Activated CD4-positive, alpha-beta T cell treated with anti-CD3 and anti-CD28 coated beads, Interleukin-2, amount 50 U/mL, for 24 hours (primary cell): ENCODE data around the gene ATP6V1B1.

Experiments
- DNase-seq, 2 donors: peaks; one replicate each; pipeline ENCODE4 v3.0.0-alpha.2; 2020; ENCODE audit warnings: low read depth in 1 of 2, low spot score in 1 of 2

The ATP6V1B1 gene

GRCh38 chr2:70964596-70965386 is 29.1 kb downstream of the ATP6V1B1 start:
- DNase-seq = peak; percentile 73

- no peak for DNase-seq
Observed at GRCh38 chr2:70965506-70965905, 29.8 kb downstream of the ATP6V1B1 start.

- no peak for DNase-seq
Observed at GRCh38 chr2:70966681-70967080, 31.0 kb downstream of the ATP6V1B1 start.

- no peak for DNase-seq
Observed at GRCh38 chr2:70967189-70967588, 31.5 kb downstream of the ATP6V1B1 start.

GRCh38 chr2:70974592-70974991 is 38.9 kb downstream of the ATP6V1B1 start:
- DNase-seq = no peak

- DNase-seq = no peak
Observed at GRCh38 chr2:70975237-70975636, 39.5 kb downstream of the ATP6V1B1 start.

GRCh38 chr2:70977605-70978205 is 42.0 kb downstream of the ATP6V1B1 start:
- no peak for DNase-seq

- no peak for DNase-seq
Observed at GRCh38 chr2:70978341-70979179, 42.9 kb downstream of the ATP6V1B1 start, which contains the start of gene ANKRD53. Gene ANKRD53 (plus strand): TSS chr2:70978630. CDS start chr2:70978646, 16 bp downstream.

GRCh38 chr2:70979180-70979488 is 43.4 kb downstream of the ATP6V1B1 start:
- DNase-seq = no peak

- no peak for DNase-seq
Observed at GRCh38 chr2:70979626-70980025, 43.9 kb downstream of the ATP6V1B1 start.

- DNase-seq = no peak
Observed at GRCh38 chr2:70981421-70981820, 45.7 kb downstream of the ATP6V1B1 start.

GRCh38 chr2:70981866-70982810 is 46.4 kb downstream of the ATP6V1B1 start:
- DNase-seq = no peak

GRCh38 chr2:70982971-70983370 is 47.3 kb downstream of the ATP6V1B1 start:
- DNase-seq = no peak

GRCh38 chr2:70983506-70984227 is 48.0 kb downstream of the ATP6V1B1 start:
- DNase-seq = no peak

- DNase-seq = no peak
Observed at GRCh38 chr2:70984228-70984575, 48.5 kb downstream of the ATP6V1B1 start.

- DNase-seq = peak; percentile 64 to 71
Observed at GRCh38 chr2:70984576-70985282, 49.0 kb downstream of the ATP6V1B1 start.

- no peak for DNase-seq
Observed at GRCh38 chr2:70985283-70985688, 49.6 kb downstream of the ATP6V1B1 start.

GRCh38 chr2:70985956-70986355 is 50.3 kb downstream of the ATP6V1B1 start:
- DNase-seq = no peak

GRCh38 chr2:70986499-70987189 is 50.9 kb downstream of the ATP6V1B1 start:
- DNase-seq = no peak
